ENCODE measurements around the gene ATP8A2.

DNA sequence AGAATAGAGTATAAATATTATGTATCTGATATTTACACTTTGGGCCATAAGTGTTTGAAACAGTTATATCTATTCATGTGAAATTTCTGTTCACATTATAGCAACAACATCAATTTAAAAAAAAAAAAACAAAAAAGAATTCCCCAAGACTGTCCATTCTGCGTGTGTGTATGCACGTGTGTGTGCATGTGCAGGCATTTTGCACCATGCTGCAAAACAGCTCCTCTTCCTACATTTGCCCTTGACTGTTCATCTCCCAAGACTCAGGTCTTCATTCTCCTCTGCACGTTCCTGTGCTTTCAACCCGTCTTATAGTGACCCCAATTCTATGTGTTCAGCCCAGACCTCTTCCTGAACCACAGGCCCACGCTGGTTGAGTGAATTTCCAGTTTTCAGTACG is 530.7 kb downstream of the ATP8A2 start:
- TF ChIP-seq, protein P1, sequence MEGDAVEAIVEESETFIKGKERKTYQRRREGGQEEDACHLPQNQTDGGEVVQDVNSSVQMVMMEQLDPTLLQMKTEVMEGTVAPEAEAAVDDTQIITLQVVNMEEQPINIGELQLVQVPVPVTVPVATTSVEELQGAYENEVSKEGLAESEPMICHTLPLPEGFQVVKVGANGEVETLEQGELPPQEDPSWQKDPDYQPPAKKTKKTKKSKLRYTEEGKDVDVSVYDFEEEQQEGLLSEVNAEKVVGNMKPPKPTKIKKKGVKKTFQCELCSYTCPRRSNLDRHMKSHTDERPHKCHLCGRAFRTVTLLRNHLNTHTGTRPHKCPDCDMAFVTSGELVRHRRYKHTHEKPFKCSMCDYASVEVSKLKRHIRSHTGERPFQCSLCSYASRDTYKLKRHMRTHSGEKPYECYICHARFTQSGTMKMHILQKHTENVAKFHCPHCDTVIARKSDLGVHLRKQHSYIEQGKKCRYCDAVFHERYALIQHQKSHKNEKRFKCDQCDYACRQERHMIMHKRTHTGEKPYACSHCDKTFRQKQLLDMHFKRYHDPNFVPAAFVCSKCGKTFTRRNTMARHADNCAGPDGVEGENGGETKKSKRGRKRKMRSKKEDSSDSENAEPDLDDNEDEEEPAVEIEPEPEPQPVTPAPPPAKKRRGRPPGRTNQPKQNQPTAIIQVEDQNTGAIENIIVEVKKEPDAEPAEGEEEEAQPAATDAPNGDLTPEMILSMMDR (IDR thresholded peaks at IDR 0.05; ENCODE audit: low read depth, low read length): no peak
- TF ChIP-seq POLR2A (IDR thresholded peaks at IDR 0.05; ENCODE audit: extremely low read depth, insufficient read length): no peak

Data from NB4 (cell line).